Measurements from ENCODE around the gene E4F1. TPM values are rescaled to one million over a fixed set of nuclear protein-coding genes. Genes with fewer than 3 reads are reported as not detected.

The E4F1 gene
- polyA plus RNA-seq, 3 donors: 4.9 to 50.9 (median 5.8) TPM

DNA sequence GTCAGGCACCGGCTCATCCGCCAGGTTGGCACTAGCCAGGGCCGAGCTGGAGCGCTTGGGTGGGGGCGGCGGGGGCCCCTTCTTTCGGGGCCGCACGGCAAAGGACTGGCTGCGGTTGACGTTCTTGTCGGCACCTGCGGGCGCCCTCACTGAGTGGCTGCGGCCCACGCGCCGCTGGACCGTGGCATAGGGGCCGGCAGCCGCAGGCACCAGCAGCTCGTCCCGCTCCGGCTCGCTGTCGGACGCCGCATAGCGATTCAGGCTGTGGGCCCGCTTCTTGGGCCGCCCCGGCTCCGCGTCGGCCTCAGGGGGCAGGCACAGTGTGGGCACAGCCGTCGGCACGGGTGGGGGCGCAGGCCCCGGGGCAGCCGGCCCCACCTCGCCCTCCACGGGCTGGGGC is 42.9 kb upstream of the E4F1 start:
- Histone ChIP-seq H3K79me2 (ENCODE audit: insufficient read depth, low read length) (no peaks in the 10 kb centered on the region), H3K4me3 (replicated peaks in 1 of 3; ENCODE audit: low read depth in 2 of 3, low read length in 3 of 3) (no peak overlapping the region), H3K4me1 (ENCODE audit: control insufficient read depth in 1 of 2, insufficient read depth in 2 of 2, low read length in 2 of 2) (no peaks in the 10 kb centered on the region), H4K20me1 (ENCODE audit: insufficient read depth, low read length) (no peaks in the 10 kb centered on the region), H2AFZ (ENCODE audit: insufficient read depth, low read depth, low read length, poor library complexity, severe bottlenecking) (no peak overlapping the region), H3K27ac (ENCODE audit: low read depth in 1 of 2, low read length in 2 of 2) (no peak overlapping the region), H3K27me3 (ENCODE audit: control insufficient read depth in 2 of 2, insufficient read depth in 2 of 2, low read length in 2 of 2) (peaks cover 0 to 3% of the 10 kb centered on the region in 2 donors), H3K9ac (ENCODE audit: insufficient read depth, low read length, poor library complexity, severe bottlenecking) (no peak overlapping the region), H3K36me3 (replicated peaks in 1 of 2; ENCODE audit: control insufficient read depth in 1 of 2, insufficient read depth in 2 of 2, low read length in 2 of 2) (peaks cover 16 to 25% of the 10 kb centered on the region in 2 donors), H3K9me3 (replicated peaks in 1 of 2; ENCODE audit: control insufficient read depth in 1 of 2, insufficient read depth in 1 of 2, low read length in 2 of 2) (no peaks in the 10 kb centered on the region), H3K4me2 (replicated peaks; ENCODE audit: extremely low read depth, low read length, poor library complexity, severe bottlenecking) (no peak overlapping the region)
- DNase-seq: no peak
- 97% methylated on average over 43 of the region's 43 CpGs for WGBS (ENCODE audit: insufficient coverage)
- Mint-ChIP-seq H3K36me3 (peaks cover 14 to 21% of the 10 kb centered on the region in 2 donors), H3K4me1 (no peaks in the 10 kb centered on the region), H3K27ac (no peak overlapping the region), H3K9me3 (peaks cover 0 to 2% (median 0%) of the 10 kb centered on the region in 7 donors), H3K27me3 (ENCODE audit: low read depth in 3 of 3) (peaks cover 0 to 5% (median 3%) of the 10 kb centered on the region in 3 donors), H3K4me3 (no peak overlapping the region)
- no peak for TF ChIP-seq CTCF (IDR thresholded peaks at IDR 0.05)
- intact Hi-C loops (cut with micrococcal nuclease): no loop called here

- Histone ChIP-seq H3K4me3 (replicated peaks in 1 of 3; ENCODE audit: low read depth in 2 of 3, low read length in 3 of 3) (no peak overlapping the region), H3K4me2 (replicated peaks; ENCODE audit: extremely low read depth, low read length, poor library complexity, severe bottlenecking) (no peak overlapping the region), H4K20me1 (ENCODE audit: insufficient read depth, low read length) (no peaks in the 10 kb centered on the region), H3K36me3 (replicated peaks in 1 of 2; ENCODE audit: control insufficient read depth in 1 of 2, insufficient read depth in 2 of 2, low read length in 2 of 2) (peaks cover 8 to 17% of the 10 kb centered on the region in 2 donors), H3K9me3 (replicated peaks in 1 of 2; ENCODE audit: control insufficient read depth in 1 of 2, insufficient read depth in 1 of 2, low read length in 2 of 2) (no peaks in the 10 kb centered on the region), H3K9ac (ENCODE audit: insufficient read depth, low read length, poor library complexity, severe bottlenecking) (no peak overlapping the region), H3K27ac (ENCODE audit: low read depth in 1 of 2, low read length in 2 of 2) (no peak overlapping the region), H2AFZ (ENCODE audit: insufficient read depth, low read depth, low read length, poor library complexity, severe bottlenecking) (no peak overlapping the region), H3K27me3 (ENCODE audit: control insufficient read depth in 2 of 2, insufficient read depth in 2 of 2, low read length in 2 of 2) (peaks cover 0 to 3% of the 10 kb centered on the region in 2 donors), H3K4me1 (ENCODE audit: control insufficient read depth in 1 of 2, insufficient read depth in 2 of 2, low read length in 2 of 2) (no peaks in the 10 kb centered on the region), H3K79me2 (ENCODE audit: insufficient read depth, low read length) (no peaks in the 10 kb centered on the region)
- peaks cover 0 to 2% (median 0%) of the 10 kb centered on the region in 7 donors for H3K9me3 Mint-ChIP-seq
- no peak overlapping the region for H3K4me3 Mint-ChIP-seq
- intact Hi-C loops (cut with micrococcal nuclease): no loop called here
- no peak for DNase-seq
- WGBS (ENCODE audit: insufficient coverage): 94% methylated on average over 37 of the region's 46 CpGs
- no peaks in the 10 kb centered on the region for H3K4me1 Mint-ChIP-seq
- TF ChIP-seq CTCF (IDR thresholded peaks at IDR 0.05): no peak
- H3K27me3 Mint-ChIP-seq (ENCODE audit: low read depth in 3 of 3): peaks cover 2 to 6% (median 3%) of the 10 kb centered on the region in 3 donors
- H3K27ac Mint-ChIP-seq: peak overlapping the region in 1 of 7 donors; percentile 64
- peaks cover 7 to 13% of the 10 kb centered on the region in 2 donors for H3K36me3 Mint-ChIP-seq
Measured at GRCh38 chr16:2180962-2181923, 42.1 kb upstream of the E4F1 start.
